Measurements from ENCODE around the gene PLCG1. TPM values are rescaled to one million over a fixed set of nuclear protein-coding genes. Genes with fewer than 3 reads are reported as not detected.

PLCG1 gene
- total and polyA plus RNA-seq, 12 donors, result 32.9 to 139 (median 76.9) TPM

- H3K27ac ChIP-seq, result peak overlapping the region in 3 of 5 donors; percentile 57 to 69 (median 64)
- intact Hi-C loops (cut with DNase I), result no loop called here
- WGBS, 4 donors, result 83 to 100% (median 89%) methylated on average over 3 to 8 of the region's 8 CpGs
- H3K36me3 ChIP-seq (replicated peaks in 1 of 2), result peaks cover 0 to 13% of the 10 kb centered on the region in 2 donors
- no peak overlapping the region for H3K4me3 ChIP-seq
- H3K9me3 ChIP-seq (replicated peaks in 1 of 3), result peaks cover 0 to 11% (median 0%) of the 10 kb centered on the region in 3 donors
- peaks cover 5% of the 10 kb centered on the region in 2 donors for H3K4me1 ChIP-seq (replicated peaks in 1 of 2)
- no peak for TF ChIP-seq POLR2A (IDR thresholded peaks at IDR 0.05)
- TF ChIP-seq, protein P1, sequence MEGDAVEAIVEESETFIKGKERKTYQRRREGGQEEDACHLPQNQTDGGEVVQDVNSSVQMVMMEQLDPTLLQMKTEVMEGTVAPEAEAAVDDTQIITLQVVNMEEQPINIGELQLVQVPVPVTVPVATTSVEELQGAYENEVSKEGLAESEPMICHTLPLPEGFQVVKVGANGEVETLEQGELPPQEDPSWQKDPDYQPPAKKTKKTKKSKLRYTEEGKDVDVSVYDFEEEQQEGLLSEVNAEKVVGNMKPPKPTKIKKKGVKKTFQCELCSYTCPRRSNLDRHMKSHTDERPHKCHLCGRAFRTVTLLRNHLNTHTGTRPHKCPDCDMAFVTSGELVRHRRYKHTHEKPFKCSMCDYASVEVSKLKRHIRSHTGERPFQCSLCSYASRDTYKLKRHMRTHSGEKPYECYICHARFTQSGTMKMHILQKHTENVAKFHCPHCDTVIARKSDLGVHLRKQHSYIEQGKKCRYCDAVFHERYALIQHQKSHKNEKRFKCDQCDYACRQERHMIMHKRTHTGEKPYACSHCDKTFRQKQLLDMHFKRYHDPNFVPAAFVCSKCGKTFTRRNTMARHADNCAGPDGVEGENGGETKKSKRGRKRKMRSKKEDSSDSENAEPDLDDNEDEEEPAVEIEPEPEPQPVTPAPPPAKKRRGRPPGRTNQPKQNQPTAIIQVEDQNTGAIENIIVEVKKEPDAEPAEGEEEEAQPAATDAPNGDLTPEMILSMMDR (IDR thresholded peaks at IDR 0.05), result no peak
- no peak for DNase-seq
- H3K27me3 ChIP-seq, result no peaks in the 10 kb centered on the region
Measured at GRCh38 chr20:41201760-41202159, 64.4 kb downstream of the PLCG1 start.

- WGBS, 4 donors, result 57 to 67% (median 65%) methylated on average over 2 to 10 of the region's 10 CpGs
- Histone ChIP-seq H3K27me3 (no peaks in the 10 kb centered on the region), H3K4me3 (peak overlapping the region in 1 of 4 donors; percentile 25), H3K4me1 (replicated peaks in 1 of 2) (peaks cover 5% of the 10 kb centered on the region in 2 donors), H3K27ac (peak overlapping the region in 4 of 5 donors; percentile 53 to 69 (median 60)), H3K9me3 (replicated peaks in 1 of 3) (peaks cover 0 to 11% (median 0%) of the 10 kb centered on the region in 3 donors), H3K36me3 (replicated peaks in 1 of 2) (peaks cover 0 to 13% of the 10 kb centered on the region in 2 donors)
- peak; percentile 54 to 83 (median 80) for DNase-seq
- intact Hi-C loops (cut with DNase I), result no loop called here
- TF ChIP-seq, protein P1 (IDR thresholded peaks at IDR 0.05), result no peak
- no peak for TF ChIP-seq POLR2A (IDR thresholded peaks at IDR 0.05)
Measured at GRCh38 chr20:41202426-41202825, 65.1 kb downstream of the PLCG1 start.

- TF ChIP-seq, protein P1 (IDR thresholded peaks at IDR 0.05), result no peak
- no peak for TF ChIP-seq POLR2A (IDR thresholded peaks at IDR 0.05)
- intact Hi-C loops (cut with DNase I), result no loop called here
Measured at GRCh38 chr20:41203660-41204059, 66.3 kb downstream of the PLCG1 start.

DNA sequence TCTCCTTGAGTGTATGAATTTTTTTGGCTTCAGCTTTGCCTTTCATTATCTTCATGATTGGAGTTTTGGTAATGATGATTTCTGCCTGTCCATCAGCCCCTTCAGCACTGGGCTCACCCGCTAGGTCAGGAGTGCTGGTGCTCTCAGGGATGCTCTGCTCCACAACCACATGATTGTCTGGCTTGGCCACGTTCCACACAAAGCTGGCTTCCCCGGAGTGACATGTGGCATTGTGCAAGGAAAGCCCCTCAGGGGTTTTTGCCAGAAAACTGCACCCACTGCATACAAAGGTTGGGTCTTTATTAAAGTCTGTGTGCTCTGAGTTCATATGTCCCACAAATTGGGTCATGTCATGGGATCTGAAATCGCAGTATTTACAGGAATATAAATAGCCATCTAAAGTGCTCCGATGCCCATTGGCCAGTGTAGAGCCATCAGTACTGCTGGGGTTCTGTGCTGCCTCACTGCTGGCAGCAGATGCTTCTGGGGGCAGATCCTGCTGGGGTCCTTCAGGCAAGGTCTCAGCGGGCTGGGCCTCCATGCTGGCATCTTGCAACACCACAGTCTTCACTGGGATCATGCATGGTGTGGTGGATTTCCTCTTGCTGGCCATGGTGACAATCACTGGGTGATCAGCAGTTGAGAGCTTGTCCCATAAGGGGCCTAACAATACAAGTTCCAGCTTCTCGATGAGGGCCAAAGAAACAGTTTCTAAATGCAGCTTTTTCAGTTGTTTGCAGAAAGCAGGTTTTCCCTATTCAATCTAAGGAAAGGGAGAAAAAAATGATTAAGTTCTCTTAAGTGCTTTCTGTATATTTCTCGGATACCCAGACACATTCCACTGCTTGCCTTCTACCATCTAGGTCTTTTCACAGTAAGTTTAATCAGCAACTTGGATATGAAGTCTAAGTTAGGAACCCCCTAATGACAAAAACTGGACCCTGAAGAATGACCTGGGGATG, 67.2 kb downstream of the PLCG1 start:
- TF ChIP-seq, protein P1 (IDR thresholded peaks at IDR 0.05), result no peak
- no peak for TF ChIP-seq POLR2A (IDR thresholded peaks at IDR 0.05)
- DNase-seq, result no peak
- Histone ChIP-seq H3K27me3 (no peaks in the 10 kb centered on the region), H3K27ac (no peak overlapping the region), H3K4me1 (replicated peaks in 1 of 2) (peaks cover 5% of the 10 kb centered on the region in 2 donors), H3K4me3 (no peak overlapping the region), H3K9me3 (replicated peaks in 1 of 3) (no peaks in the 10 kb centered on the region), H3K36me3 (replicated peaks in 1 of 2) (peaks cover 0 to 13% of the 10 kb centered on the region in 2 donors)
- intact Hi-C loops (cut with DNase I), result no loop called here
- WGBS, 4 donors, result 88 to 98% (median 95%) methylated on average over 7 to 8 of the region's 8 CpGs

More at GRCh38 chr20:41203660-41204059, 66.3 kb downstream of the PLCG1 start:
- H3K4me1 ChIP-seq (replicated peaks in 1 of 2), result peaks cover 5% of the 10 kb centered on the region in 2 donors
- no peak for DNase-seq
- no peak overlapping the region for H3K27ac ChIP-seq
- WGBS, 4 donors, result 97 to 100% (median 98%) methylated on average over 8 to 9 of the region's 9 CpGs
- no peaks in the 10 kb centered on the region for H3K27me3 ChIP-seq
- H3K9me3 ChIP-seq (replicated peaks in 1 of 3), result peaks cover 0 to 4% (median 0%) of the 10 kb centered on the region in 3 donors
- H3K4me3 ChIP-seq, result no peak overlapping the region
- H3K36me3 ChIP-seq (replicated peaks in 1 of 2), result peaks cover 0 to 13% of the 10 kb centered on the region in 2 donors

All from adrenal gland (tissue), 12 donors.